Mesenchymal stem cell (in vitro differentiated cells and primary cell): Measurements from ENCODE around the gene CNOT1.

Experiments
- DNase-seq: peaks from one replicate; pipeline ENCODE4 v3.0.0-alpha.2; 2013
- H2AFZ ChIP-seq: one replicate; pipeline ENCODE4 v1.6.1; 2013; ENCODE audit warnings: low read depth, mild to moderate bottlenecking, control low read depth, inconsistent platforms, low read length, moderate library complexity
- H2AK5ac ChIP-seq: 2 replicates; pipeline ENCODE4 v1.6.1; 2013; ENCODE audit warnings: low read length, moderate library complexity, mild to moderate bottlenecking, inconsistent platforms; ENCODE audit not compliant: severe bottlenecking
- H2BK120ac ChIP-seq: one replicate; pipeline ENCODE4 v1.6.1; 2013; ENCODE audit warnings: low read depth, mild to moderate bottlenecking, inconsistent platforms, low read length, moderate library complexity
- H2BK12ac ChIP-seq, 2 experiments: one replicate each; pipeline ENCODE4 v1.6.1; 2013; ENCODE audit warnings: inconsistent platforms in 2 of 2, low read length in 2 of 2, mild to moderate bottlenecking in 2 of 2, moderate library complexity in 2 of 2, control low read depth in 1 of 2
- H2BK15ac ChIP-seq: one replicate; pipeline ENCODE4 v1.6.1; 2013; ENCODE audit warnings: mild to moderate bottlenecking, low read depth, inconsistent platforms; ENCODE audit not compliant: poor library complexity, severe bottlenecking
- H2BK5ac ChIP-seq: 2 replicates; pipeline ENCODE4 v1.6.1; 2013; ENCODE audit warnings: low read depth, mild to moderate bottlenecking, low read length, control low read depth, inconsistent platforms; ENCODE audit not compliant: poor library complexity, severe bottlenecking
- H3K14ac ChIP-seq, 2 experiments: one replicate each; pipeline ENCODE4 v1.6.1; 2013; ENCODE audit warnings: inconsistent platforms in 2 of 2, low read length in 2 of 2, control low read depth in 1 of 2, mild to moderate bottlenecking in 1 of 2, moderate library complexity in 1 of 2
- H3K18ac ChIP-seq, 2 experiments: one replicate each; pipeline ENCODE4 v1.6.1; 2013; ENCODE audit warnings: inconsistent platforms in 2 of 2, low read length in 2 of 2, control low read depth in 1 of 2, low read depth in 1 of 2, mild to moderate bottlenecking in 1 of 2
- H3K23ac ChIP-seq, 2 experiments: one replicate each; pipeline ENCODE4 v1.6.1; 2013; ENCODE audit warnings: inconsistent platforms in 2 of 2, low read length in 2 of 2, mild to moderate bottlenecking in 2 of 2, moderate library complexity in 2 of 2, control low read depth in 1 of 2
- H3K27ac ChIP-seq: 2 replicates; pipeline ENCODE4 v1.5.1; 2013; ENCODE audit warnings: mild to moderate bottlenecking, moderate library complexity, low read length, control low read depth, inconsistent platforms; ENCODE audit not compliant: poor library complexity, severe bottlenecking
- H3K27me3 ChIP-seq, 2 experiments: 2 replicates each; pipeline versions ENCODE4 v1.6.1 to v1.7.0; 2013; ENCODE audit warnings: low read length in 2 of 2, mild to moderate bottlenecking in 2 of 2, moderate library complexity in 2 of 2, control low read depth in 1 of 2, inconsistent platforms in 1 of 2; ENCODE audit not compliant: control insufficient read depth in 1 of 2, insufficient read depth in 1 of 2
- H3K36me3 ChIP-seq, 2 experiments: 2 replicates each; pipeline versions ENCODE4 v1.6.1 to v1.7.0; 2013; ENCODE audit warnings: low read length in 2 of 2, control low read depth in 1 of 2, inconsistent platforms in 1 of 2, low read depth in 1 of 2, mild to moderate bottlenecking in 1 of 2; ENCODE audit not compliant: insufficient read depth in 2 of 2, control insufficient read depth in 1 of 2
- H3K4ac ChIP-seq, 2 experiments: one replicate each; pipeline ENCODE4 v1.6.1; 2013; ENCODE audit warnings: inconsistent platforms in 2 of 2, low read length in 2 of 2, mild to moderate bottlenecking in 2 of 2, moderate library complexity in 2 of 2, control low read depth in 1 of 2, low read depth in 1 of 2
- H3K4me1 ChIP-seq: 2 replicates; pipeline ENCODE4 v1.6.1; 2013; ENCODE audit warnings: low read depth, low read length, control low read depth; ENCODE audit not compliant: control insufficient read depth, insufficient read depth
- H3K4me2 ChIP-seq: 2 replicates; pipeline ENCODE4 v1.6.1; 2013; ENCODE audit warnings: low read length, mild to moderate bottlenecking, inconsistent platforms; ENCODE audit not compliant: poor library complexity, severe bottlenecking
- H3K4me3 ChIP-seq, 2 experiments: 2 replicates each; pipeline versions ENCODE4 v1.5.1 to v1.7.0; 2013; ENCODE audit warnings: low read length in 2 of 2, mild to moderate bottlenecking in 2 of 2, control low read depth in 1 of 2, low read depth in 1 of 2; ENCODE audit not compliant: insufficient read depth in 1 of 2
- H3K79me1 ChIP-seq: replicated peaks from 2 replicates; pipeline ENCODE4 v1.6.1; 2013; ENCODE audit warnings: mild to moderate bottlenecking, control low read depth, low read length, inconsistent platforms; ENCODE audit not compliant: poor library complexity, severe bottlenecking
- H3K9ac ChIP-seq: 2 replicates; pipeline ENCODE4 v1.7.0; 2013; ENCODE audit warnings: mild to moderate bottlenecking, low read length, moderate library complexity
- H3K9me3 ChIP-seq: 2 replicates; pipeline ENCODE4 v1.7.0; 2013; ENCODE audit warnings: mild to moderate bottlenecking, low read length; ENCODE audit not compliant: control insufficient read depth
- H4K8ac ChIP-seq: one replicate; pipeline ENCODE4 v1.6.1; 2013; ENCODE audit warnings: inconsistent platforms, mild to moderate bottlenecking, low read length, moderate library complexity
- H4K91ac ChIP-seq: one replicate; pipeline ENCODE4 v1.6.1; 2013; ENCODE audit warnings: mild to moderate bottlenecking, low read length, inconsistent platforms
- WGBS: methylation state at CpG from one replicate; pipeline ENCODE4 v1.1.7; 2013; ENCODE audit warnings: mixed read lengths; 5-methylcytosine and 5-hydroxymethylcytosine counted together

The CNOT1 gene

DNA sequence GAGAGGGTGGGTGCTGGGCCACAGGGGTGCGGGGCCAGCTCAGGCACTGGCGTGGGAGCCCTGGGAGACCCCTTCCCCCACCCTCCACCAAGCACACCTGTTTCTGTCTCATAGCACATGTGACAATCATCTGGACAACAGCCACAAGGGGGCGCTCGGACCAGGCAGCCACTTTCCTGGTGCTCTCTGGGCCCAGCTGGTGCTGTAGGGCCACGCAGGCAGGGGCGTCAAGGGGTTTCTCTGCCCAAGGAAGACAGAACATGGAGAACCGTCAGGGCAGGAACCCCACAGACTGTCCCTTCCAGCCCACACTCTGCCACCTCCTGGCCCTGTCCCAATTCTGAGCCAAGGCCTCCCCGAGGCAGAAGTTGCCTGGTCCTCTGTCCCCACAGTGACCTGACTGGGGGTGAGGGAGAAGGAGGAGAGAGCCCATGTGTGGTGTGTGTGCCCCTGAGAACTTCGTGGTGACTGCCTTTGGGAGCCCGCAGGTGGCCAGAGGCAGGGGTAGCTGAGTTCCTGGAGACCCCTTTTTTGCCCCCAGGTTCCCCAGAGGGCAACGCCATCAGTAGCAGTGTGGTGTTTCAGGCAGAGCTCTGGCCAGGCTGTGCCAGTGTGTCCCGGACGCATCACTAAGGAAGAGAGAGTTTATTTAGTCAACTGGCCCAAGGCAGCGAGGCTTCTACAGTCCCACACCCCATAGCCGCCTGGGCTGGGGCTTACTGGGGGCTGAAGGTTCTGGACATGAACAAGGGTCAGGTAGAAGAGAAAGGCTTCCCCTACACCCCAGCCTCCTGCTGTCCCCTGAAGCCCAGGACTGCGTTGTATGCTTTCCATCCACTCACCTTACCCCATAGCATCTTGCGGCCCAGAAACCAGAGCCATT lies 117.5 kb downstream of the CNOT1 start:
- peak; percentile 69 for DNase-seq
- WGBS: 59% methylated on average over 14 of the region's 17 CpGs
- H2BK15ac ChIP-seq: no peak overlapping the region

GRCh38 chr16:58510776-58511628 lies 118.6 kb downstream of the CNOT1 start:
- H3K4me1 ChIP-seq: peaks cover 14% of the 10 kb centered on the region
- H2BK5ac ChIP-seq: no peak overlapping the region
- H2BK120ac ChIP-seq: no peak overlapping the region
- no peak overlapping the region for H2BK12ac ChIP-seq
- H4K91ac ChIP-seq: no peak overlapping the region
- peaks cover 0 to 44% of the 10 kb centered on the region in 2 experiments for H3K36me3 ChIP-seq
- no peak overlapping the region for H3K9ac ChIP-seq
- no peak overlapping the region for H3K18ac ChIP-seq
- H3K4me2 ChIP-seq: no peak overlapping the region
- H2AFZ ChIP-seq: no peak overlapping the region
- H3K27me3 ChIP-seq: no peaks in the 10 kb centered on the region
- no peak for DNase-seq
- peaks cover 10% of the 10 kb centered on the region for H3K79me1 ChIP-seq
- no peak overlapping the region for H2BK15ac ChIP-seq
- no peaks in the 10 kb centered on the region for H3K9me3 ChIP-seq
- H3K4me3 ChIP-seq: peak overlapping the region in 1 of 2 experiments; percentile 21
- H3K27ac ChIP-seq: no peak overlapping the region
- H3K14ac ChIP-seq: no peak overlapping the region
- H2AK5ac ChIP-seq: no peak overlapping the region
- WGBS: 93% methylated on average over 30 of the region's 30 CpGs
- no peak overlapping the region for H3K4ac ChIP-seq
- no peak overlapping the region for H4K8ac ChIP-seq
- no peak overlapping the region for H3K23ac ChIP-seq

More for the DNA sequence above, 117.5 kb downstream of the CNOT1 start:
- Histone ChIP-seq H2AFZ (no peak overlapping the region), H3K4ac (no peak overlapping the region), H3K4me2 (no peak overlapping the region), H3K18ac (no peak overlapping the region), H3K4me1 (peaks cover 21% of the 10 kb centered on the region), H3K9ac (no peak overlapping the region), H2BK12ac (no peak overlapping the region), H3K9me3 (no peaks in the 10 kb centered on the region), H3K14ac (no peak overlapping the region), H3K79me1 (peaks cover 15% of the 10 kb centered on the region), H2BK120ac (no peak overlapping the region), H4K91ac (no peak overlapping the region), H2AK5ac (peak overlapping the region; percentile 63), H3K23ac (no peak overlapping the region), H2BK5ac (no peak overlapping the region), H3K4me3 (no peak overlapping the region), H3K36me3 (peaks cover 10 to 46% of the 10 kb centered on the region in 2 experiments), H3K27ac (no peak overlapping the region), H4K8ac (no peak overlapping the region), H3K27me3 (no peaks in the 10 kb centered on the region)

DNA sequence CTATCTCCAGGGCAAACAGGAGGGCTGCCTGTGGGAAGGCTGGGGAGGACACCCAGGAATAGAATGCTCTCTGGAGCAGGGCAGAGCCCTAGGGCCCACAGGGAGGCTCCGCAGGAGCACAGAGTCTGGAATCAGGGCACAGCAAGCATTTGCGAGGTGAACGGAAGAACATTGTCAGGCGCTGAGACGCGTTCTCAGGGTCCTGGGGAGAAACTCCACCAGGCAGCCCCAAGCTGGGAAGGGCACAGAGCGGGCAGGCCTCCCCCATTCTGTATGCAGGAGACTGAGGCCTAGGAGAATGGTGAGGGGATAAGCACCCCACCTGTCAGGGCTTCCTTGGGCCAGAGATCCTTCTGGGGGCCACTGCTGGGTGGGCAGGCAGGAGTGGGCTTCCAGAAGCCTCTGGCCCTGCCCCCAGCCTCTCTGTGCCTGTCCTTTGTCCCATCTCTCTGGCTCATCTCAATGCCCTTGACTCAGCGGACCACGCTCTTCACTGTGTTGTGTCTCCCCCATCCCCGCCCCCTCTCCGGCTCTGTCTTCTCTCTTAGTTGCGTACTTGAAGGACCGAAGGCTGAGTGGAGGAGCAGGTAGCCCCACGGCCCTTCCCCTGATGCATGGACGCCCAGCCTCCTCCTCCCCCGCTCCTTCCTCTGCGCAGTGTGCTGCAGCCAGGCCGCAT lies 119.4 kb downstream of the CNOT1 start:
- WGBS: 93% methylated on average over 18 of the region's 18 CpGs
- Histone ChIP-seq H2BK120ac (no peak overlapping the region), H4K8ac (no peak overlapping the region), H3K14ac (no peak overlapping the region), H3K23ac (no peak overlapping the region), H2AFZ (no peak overlapping the region), H3K4me1 (peaks cover 11% of the 10 kb centered on the region), H3K27ac (no peak overlapping the region), H3K4me2 (no peak overlapping the region), H2BK15ac (no peak overlapping the region), H3K36me3 (peaks cover 0 to 43% of the 10 kb centered on the region in 2 experiments), H3K79me1 (peaks cover 8% of the 10 kb centered on the region), H3K9me3 (no peaks in the 10 kb centered on the region), H2BK12ac (no peak overlapping the region), H3K18ac (no peak overlapping the region), H2BK5ac (no peak overlapping the region), H2AK5ac (no peak overlapping the region), H3K4ac (no peak overlapping the region), H3K27me3 (no peaks in the 10 kb centered on the region), H4K91ac (no peak overlapping the region), H3K4me3 (no peak overlapping the region), H3K9ac (no peak overlapping the region)
- DNase-seq: no peak
